A673 (cell line): Measurements from ENCODE around the gene PEX14.

Experiments
- CTCF ChIP-seq: fragments of 300-800, 200-600 bp; sonication (generic); conservative IDR thresholded peaks from 2 replicates; pipeline ENCODE4 v1.5.1; 2017; ENCODE audit warnings: low read depth, mild to moderate bottlenecking, antibody characterized with exemption, low read length, moderate library complexity, mixed read lengths
- EZH2 ChIP-seq: fragments of 200-600 bp; sonication (generic); IDR thresholded peaks from 2 replicates; pipeline ENCODE4 v1.6.1; 2017; ENCODE audit warnings: borderline replicate concordance, low read depth, mild to moderate bottlenecking, mixed read lengths, antibody characterized with exemption, low read length; ENCODE audit not compliant: poor library complexity, severe bottlenecking

- no peak for TF ChIP-seq EZH2
- TF ChIP-seq CTCF, result no peak
Observed at GRCh38 chr1:10641976-10642375, 167.2 kb downstream of the PEX14 start.
